IPS-20b (cell line): ENCODE measurements around the gene ARHGAP6.

ENCODE experiments used
- H3K27ac ChIP-seq: one replicate; pipeline ENCODE4 v1.5.1; 2013; ENCODE audit warnings: low read length
- H3K27me3 ChIP-seq: 2 replicates; pipeline ENCODE4 v1.6.1; 2013; ENCODE audit warnings: mild to moderate bottlenecking, low read length, inconsistent platforms; ENCODE audit not compliant: insufficient read depth
- H3K36me3 ChIP-seq: 2 replicates; pipeline ENCODE4 v1.6.1; 2013; ENCODE audit warnings: low read depth, mild to moderate bottlenecking, inconsistent platforms, low read length, moderate library complexity; ENCODE audit not compliant: insufficient read depth
- H3K4me1 ChIP-seq: 2 replicates; pipeline ENCODE4 v1.6.1; 2013; ENCODE audit warnings: mild to moderate bottlenecking, control low read depth, inconsistent platforms, low read length, moderate library complexity; ENCODE audit not compliant: insufficient read depth
- H3K4me3 ChIP-seq: 2 replicates; pipeline ENCODE4 v1.5.1; 2013; ENCODE audit warnings: mild to moderate bottlenecking, low read length, inconsistent platforms
- H3K9ac ChIP-seq: 2 replicates; pipeline ENCODE4 v1.6.1; 2013; ENCODE audit warnings: low read depth, mild to moderate bottlenecking, inconsistent platforms, low read length, moderate library complexity
- H3K9me3 ChIP-seq: 2 replicates; pipeline ENCODE4 v1.6.1; 2013; ENCODE audit warnings: mild to moderate bottlenecking, low read depth, low read length, inconsistent platforms; ENCODE audit not compliant: insufficient read depth

Gene ARHGAP6

GRCh38 chrX:11336201-11336600 lies 329.5 kb downstream of the ARHGAP6 start:
- no peaks in the 10 kb centered on the region for H3K9me3 ChIP-seq
- no peak overlapping the region for H3K27ac ChIP-seq
- no peaks in the 10 kb centered on the region for H3K27me3 ChIP-seq
- H3K36me3 ChIP-seq, result no peaks in the 10 kb centered on the region
- H3K4me1 ChIP-seq, result no peaks in the 10 kb centered on the region
- no peak overlapping the region for H3K9ac ChIP-seq
- H3K4me3 ChIP-seq, result no peak overlapping the region

GRCh38 chrX:11334165-11334564 lies 331.6 kb downstream of the ARHGAP6 start:
- Histone ChIP-seq H3K36me3 (no peaks in the 10 kb centered on the region), H3K27me3 (no peaks in the 10 kb centered on the region), H3K4me1 (no peaks in the 10 kb centered on the region)

GRCh38 chrX:11331788-11332187 lies 333.9 kb downstream of the ARHGAP6 start:
- H3K36me3 ChIP-seq, result no peaks in the 10 kb centered on the region
- H3K27ac ChIP-seq, result no peak overlapping the region
- H3K9me3 ChIP-seq, result no peaks in the 10 kb centered on the region
- H3K4me3 ChIP-seq, result no peak overlapping the region
- H3K4me1 ChIP-seq, result no peaks in the 10 kb centered on the region
- no peaks in the 10 kb centered on the region for H3K27me3 ChIP-seq
- no peak overlapping the region for H3K9ac ChIP-seq

More at GRCh38 chrX:11334165-11334564, 331.6 kb downstream of the ARHGAP6 start:
- Histone ChIP-seq H3K4me3 (no peak overlapping the region), H3K27ac (no peak overlapping the region), H3K9ac (no peak overlapping the region), H3K9me3 (no peaks in the 10 kb centered on the region)

- Histone ChIP-seq H3K27me3 (no peaks in the 10 kb centered on the region), H3K27ac (no peak overlapping the region), H3K9me3 (no peaks in the 10 kb centered on the region), H3K36me3 (no peaks in the 10 kb centered on the region), H3K9ac (no peak overlapping the region), H3K4me3 (no peak overlapping the region), H3K4me1 (no peaks in the 10 kb centered on the region)
Observed at GRCh38 chrX:11329021-11329420, 336.7 kb downstream of the ARHGAP6 start.

GRCh38 chrX:11328134-11328533 lies 337.6 kb downstream of the ARHGAP6 start:
- Histone ChIP-seq H3K27ac (no peak overlapping the region), H3K4me3 (no peak overlapping the region), H3K27me3 (no peaks in the 10 kb centered on the region), H3K9me3 (no peaks in the 10 kb centered on the region), H3K9ac (no peak overlapping the region), H3K36me3 (no peaks in the 10 kb centered on the region), H3K4me1 (no peaks in the 10 kb centered on the region)

GRCh38 chrX:11321986-11322385 lies 343.7 kb downstream of the ARHGAP6 start:
- Histone ChIP-seq H3K4me1 (no peaks in the 10 kb centered on the region), H3K9me3 (no peaks in the 10 kb centered on the region), H3K27me3 (no peaks in the 10 kb centered on the region), H3K27ac (no peak overlapping the region), H3K36me3 (no peaks in the 10 kb centered on the region), H3K4me3 (no peak overlapping the region), H3K9ac (no peak overlapping the region)

GRCh38 chrX:11319806-11320520 lies 345.8 kb downstream of the ARHGAP6 start:
- no peak overlapping the region for H3K4me3 ChIP-seq
- no peaks in the 10 kb centered on the region for H3K36me3 ChIP-seq
- H3K9me3 ChIP-seq, result no peaks in the 10 kb centered on the region
- no peaks in the 10 kb centered on the region for H3K4me1 ChIP-seq
- no peaks in the 10 kb centered on the region for H3K27me3 ChIP-seq
- no peak overlapping the region for H3K27ac ChIP-seq
- no peak overlapping the region for H3K9ac ChIP-seq

- no peak overlapping the region for H3K27ac ChIP-seq
- H3K9me3 ChIP-seq, result no peaks in the 10 kb centered on the region
- H3K4me3 ChIP-seq, result no peak overlapping the region
- no peak overlapping the region for H3K9ac ChIP-seq
- H3K4me1 ChIP-seq, result no peaks in the 10 kb centered on the region
- H3K36me3 ChIP-seq, result no peaks in the 10 kb centered on the region
- no peaks in the 10 kb centered on the region for H3K27me3 ChIP-seq
Observed at GRCh38 chrX:11311706-11312105, 354.0 kb downstream of the ARHGAP6 start.

- no peak overlapping the region for H3K9ac ChIP-seq
- H3K36me3 ChIP-seq, result no peaks in the 10 kb centered on the region
- no peaks in the 10 kb centered on the region for H3K4me1 ChIP-seq
- no peaks in the 10 kb centered on the region for H3K27me3 ChIP-seq
- no peak overlapping the region for H3K4me3 ChIP-seq
- H3K9me3 ChIP-seq, result no peaks in the 10 kb centered on the region
- no peak overlapping the region for H3K27ac ChIP-seq
Observed at GRCh38 chrX:11309220-11309619, 356.5 kb downstream of the ARHGAP6 start.

GRCh38 chrX:11305641-11306040 lies 360.1 kb downstream of the ARHGAP6 start:
- H3K27ac ChIP-seq, result no peak overlapping the region
- H3K27me3 ChIP-seq, result no peaks in the 10 kb centered on the region
- H3K4me3 ChIP-seq, result no peak overlapping the region
- H3K4me1 ChIP-seq, result no peaks in the 10 kb centered on the region
- no peak overlapping the region for H3K9ac ChIP-seq
- H3K9me3 ChIP-seq, result no peaks in the 10 kb centered on the region
- no peaks in the 10 kb centered on the region for H3K36me3 ChIP-seq

GRCh38 chrX:11304829-11305228 lies 360.9 kb downstream of the ARHGAP6 start:
- no peaks in the 10 kb centered on the region for H3K36me3 ChIP-seq
- H3K4me3 ChIP-seq, result no peak overlapping the region
- no peak overlapping the region for H3K27ac ChIP-seq
- H3K27me3 ChIP-seq, result no peaks in the 10 kb centered on the region
- no peak overlapping the region for H3K9ac ChIP-seq
- H3K4me1 ChIP-seq, result no peaks in the 10 kb centered on the region
- H3K9me3 ChIP-seq, result no peaks in the 10 kb centered on the region

GRCh38 chrX:11298600-11298999 lies 367.1 kb downstream of the ARHGAP6 start:
- Histone ChIP-seq H3K9me3 (no peaks in the 10 kb centered on the region), H3K4me1 (no peaks in the 10 kb centered on the region), H3K4me3 (no peak overlapping the region), H3K27me3 (no peaks in the 10 kb centered on the region), H3K36me3 (no peaks in the 10 kb centered on the region), H3K27ac (no peak overlapping the region), H3K9ac (no peak overlapping the region)
